Measurements from ENCODE around the gene TRIM32. TPM values are rescaled to one million over a fixed set of nuclear protein-coding genes. Genes with fewer than 3 reads are reported as not detected.
"Not testable (repeated sequence)": the region's sequence is repeated elsewhere in the genome, so short reads cannot be mapped to it uniquely, and the experiment has no call there.

Gene TRIM32
- total RNA-seq, 1 experiment from 2014 or later = 40.5 TPM

DNA sequence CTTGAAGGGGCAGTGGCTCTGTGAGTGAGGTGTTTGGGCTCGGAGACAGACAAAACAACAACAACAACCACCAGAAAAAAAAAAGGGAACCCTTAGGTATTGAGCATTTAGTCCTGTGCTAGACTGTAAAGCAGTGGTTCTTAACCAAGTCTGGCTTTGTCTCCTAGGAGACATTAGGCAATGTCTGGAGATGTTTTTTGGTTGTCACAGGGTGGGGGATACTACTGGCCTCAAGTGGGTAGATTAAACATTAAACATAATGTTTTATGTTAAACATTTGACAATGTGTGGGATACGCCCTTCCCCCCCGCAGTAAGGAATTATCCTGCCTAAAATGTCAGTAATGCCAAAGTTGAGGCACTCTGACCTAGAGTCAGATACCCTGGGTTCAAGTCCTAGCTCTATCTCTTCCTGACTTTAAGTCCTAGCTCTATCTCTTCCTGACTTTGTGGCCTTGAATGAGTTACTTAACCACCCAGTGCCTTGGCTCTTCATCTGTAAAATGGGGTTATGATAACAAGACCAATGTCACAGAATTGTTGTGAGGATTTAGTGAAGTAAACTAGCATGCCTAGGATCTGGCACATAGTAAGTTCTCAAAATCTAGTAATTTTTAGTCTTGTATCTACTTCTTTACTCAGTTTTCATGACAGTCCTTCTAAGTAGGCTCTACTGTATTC, 1.8 kb downstream of the TRIM32 start:
- no peak for DNase-seq
- TF ChIP-seq EZH2 (IDR thresholded peaks at IDR 0.05; ENCODE audit: low read depth) = no peak
- TF ChIP-seq, protein P1, sequence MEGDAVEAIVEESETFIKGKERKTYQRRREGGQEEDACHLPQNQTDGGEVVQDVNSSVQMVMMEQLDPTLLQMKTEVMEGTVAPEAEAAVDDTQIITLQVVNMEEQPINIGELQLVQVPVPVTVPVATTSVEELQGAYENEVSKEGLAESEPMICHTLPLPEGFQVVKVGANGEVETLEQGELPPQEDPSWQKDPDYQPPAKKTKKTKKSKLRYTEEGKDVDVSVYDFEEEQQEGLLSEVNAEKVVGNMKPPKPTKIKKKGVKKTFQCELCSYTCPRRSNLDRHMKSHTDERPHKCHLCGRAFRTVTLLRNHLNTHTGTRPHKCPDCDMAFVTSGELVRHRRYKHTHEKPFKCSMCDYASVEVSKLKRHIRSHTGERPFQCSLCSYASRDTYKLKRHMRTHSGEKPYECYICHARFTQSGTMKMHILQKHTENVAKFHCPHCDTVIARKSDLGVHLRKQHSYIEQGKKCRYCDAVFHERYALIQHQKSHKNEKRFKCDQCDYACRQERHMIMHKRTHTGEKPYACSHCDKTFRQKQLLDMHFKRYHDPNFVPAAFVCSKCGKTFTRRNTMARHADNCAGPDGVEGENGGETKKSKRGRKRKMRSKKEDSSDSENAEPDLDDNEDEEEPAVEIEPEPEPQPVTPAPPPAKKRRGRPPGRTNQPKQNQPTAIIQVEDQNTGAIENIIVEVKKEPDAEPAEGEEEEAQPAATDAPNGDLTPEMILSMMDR (conservative IDR thresholded peaks at IDR 0.05) = no peak
- Histone ChIP-seq H3K9me2 (ENCODE audit: insufficient read depth) (no peaks in the 10 kb centered on the region), H4K20me1 (ENCODE audit: insufficient read depth) (no peaks in the 10 kb centered on the region), H3K27ac (no peak overlapping the region), H2AFZ (no peak overlapping the region), H3K4me1 (replicated peaks; ENCODE audit: insufficient read depth) (peaks cover 57% of the 10 kb centered on the region), H3K27me3 (ENCODE audit: insufficient read depth, low read depth) (no peaks in the 10 kb centered on the region), H3F3A (ENCODE audit: insufficient read depth, low read depth) (peaks cover 14% of the 10 kb centered on the region), H3K4me2 (peak overlapping the region; percentile 88), H3K79me2 (ENCODE audit: low read depth) (peaks cover 63% of the 10 kb centered on the region), H3K9me3 (ENCODE audit: insufficient read depth, low read depth) (no peaks in the 10 kb centered on the region), H3K4me3 (peak overlapping the region; percentile 84; the same call in 1 of the 2 replicates), H3K36me3 (ENCODE audit: low read depth) (no peaks in the 10 kb centered on the region)
- CTCF ChIA-PET = no interaction called here
- no TSS peak for BruUV-seq (replicated peaks)
- intact Hi-C loops (cut with micrococcal nuclease; ENCODE audit: unreplicated experiment) = no loop called here
- POLR2A ChIA-PET (ENCODE audit: unreplicated experiment) = no interaction called here

DNA sequence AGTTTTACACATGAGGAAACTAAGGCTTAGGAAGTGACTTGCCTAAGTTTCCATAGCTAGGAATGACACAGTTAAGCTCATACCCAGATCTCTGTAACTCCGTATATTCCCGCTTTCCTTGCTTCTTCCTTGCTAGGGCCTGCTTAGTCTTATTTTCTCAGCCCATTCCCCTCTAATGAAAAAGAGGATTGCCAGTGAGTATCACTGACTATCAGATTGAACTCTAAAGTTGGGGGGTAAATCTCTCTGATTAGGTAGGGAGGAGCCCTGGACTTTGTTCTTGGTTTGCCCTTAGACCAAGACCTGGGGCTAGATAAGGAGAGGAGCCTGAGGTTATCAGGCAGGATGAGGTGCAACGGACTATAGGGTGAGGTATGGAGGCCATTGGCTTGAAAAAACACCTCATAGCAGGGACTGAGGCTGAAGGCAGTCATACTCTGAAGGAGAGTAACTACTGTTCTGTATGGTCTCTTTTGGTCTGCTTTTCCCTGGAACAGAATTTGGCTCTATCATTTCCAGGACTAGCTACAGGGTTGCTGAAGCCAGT, 2.5 kb downstream of the TRIM32 start:
- no peak for DNase-seq
- no peaks in the 10 kb centered on the region for H3K27me3 ChIP-seq (ENCODE audit: insufficient read depth, low read depth)
- CTCF ChIA-PET = no interaction called here
- no peaks in the 10 kb centered on the region; the same call in 1 of the 2 replicates for H4K20me1 ChIP-seq (ENCODE audit: insufficient read depth)
- no peak overlapping the region for H3K4me3 ChIP-seq
- no peak for TF ChIP-seq EZH2 (IDR thresholded peaks at IDR 0.05; ENCODE audit: low read depth)
- TF ChIP-seq, protein P1 (conservative IDR thresholded peaks at IDR 0.05) = no peak
- H3K27ac ChIP-seq = no peak overlapping the region
- H3K4me2 ChIP-seq = peak overlapping the region; percentile 88
- peaks cover 67% of the 10 kb centered on the region for H3K79me2 ChIP-seq (ENCODE audit: low read depth)
- H3K36me3 ChIP-seq (ENCODE audit: low read depth) = no peaks in the 10 kb centered on the region
- no peaks in the 10 kb centered on the region for H3K9me3 ChIP-seq (ENCODE audit: insufficient read depth, low read depth)
- POLR2A ChIA-PET (ENCODE audit: unreplicated experiment) = no interaction called here
- intact Hi-C loops (cut with micrococcal nuclease; ENCODE audit: unreplicated experiment) = no loop called here
- H3F3A ChIP-seq (ENCODE audit: insufficient read depth, low read depth) = peaks cover 15% of the 10 kb centered on the region
- H2AFZ ChIP-seq = no peak overlapping the region
- BruUV-seq (replicated peaks) = TSS peak; percentile 32
- peaks cover 57% of the 10 kb centered on the region for H3K4me1 ChIP-seq (replicated peaks; ENCODE audit: insufficient read depth)
- H3K9me2 ChIP-seq (ENCODE audit: insufficient read depth) = no peaks in the 10 kb centered on the region

DNA sequence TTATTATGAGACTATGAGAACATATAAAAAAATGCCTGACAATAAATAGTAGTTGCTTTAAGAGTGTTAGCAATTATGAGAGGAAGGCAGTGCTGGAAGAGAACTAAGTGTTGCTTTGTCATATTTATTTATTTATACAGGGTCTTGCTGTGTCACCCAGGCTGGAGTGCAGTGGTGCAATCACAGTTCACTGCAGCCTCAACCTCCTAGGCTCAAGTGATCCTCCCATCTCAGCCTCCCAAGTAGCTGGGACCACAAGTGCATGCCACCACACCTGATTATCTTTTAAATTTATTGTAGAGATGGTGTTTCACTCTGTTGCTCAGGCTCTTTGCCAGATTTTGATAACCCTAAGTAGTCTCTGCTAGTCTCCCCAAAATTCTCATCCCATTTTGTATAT, 3.7 kb downstream of the TRIM32 start:
- H4K20me1 ChIP-seq (ENCODE audit: insufficient read depth); CTCF ChIA-PET; H3K27ac ChIP-seq; DNase-seq; H3K36me3 ChIP-seq (ENCODE audit: low read depth); H3K4me3 ChIP-seq; POLR2A ChIA-PET (ENCODE audit: unreplicated experiment); H3K9me3 ChIP-seq (ENCODE audit: insufficient read depth, low read depth); H3K9me2 ChIP-seq (ENCODE audit: insufficient read depth); H2AFZ ChIP-seq; intact Hi-C loops (cut with micrococcal nuclease; ENCODE audit: unreplicated experiment); BruUV-seq (replicated peaks); H3K4me2 ChIP-seq; H3K27me3 ChIP-seq (ENCODE audit: insufficient read depth, low read depth): not testable (repeated sequence)
- Histone ChIP-seq H3F3A (ENCODE audit: insufficient read depth, low read depth) (peaks cover 15% of the 10 kb centered on the region), H3K4me1 (replicated peaks; ENCODE audit: insufficient read depth) (peaks cover 56% of the 10 kb centered on the region), H3K79me2 (ENCODE audit: low read depth) (peaks cover 80% of the 10 kb centered on the region)

All from PC-9 (cell line).